ENCODE data around the gene TSSK6. TPM values are rescaled to one million over a fixed set of nuclear protein-coding genes. Genes with fewer than 3 reads are reported as not detected.
A peak's percentile ranks its signal among the peaks of the same experiment; 100 is the strongest.

Gene TSSK6
- total RNA-seq, 1 experiment from 2014 or later = 3.1 TPM

GRCh38 chr19:19508217-19508616, 7.1 kb downstream of the TSSK6 start:
- no TSS peak for BruUV-seq (replicated peaks)

GRCh38 chr19:19507354-19507753, 8.0 kb downstream of the TSSK6 start:
- BruUV-seq (replicated peaks) = no TSS peak
- Mint-ChIP-seq H3K36me3 (ENCODE audit: insufficient read depth, unreplicated experiment) (peaks cover 23% of the 10 kb centered on the region), H3K27me3 (ENCODE audit: unreplicated experiment) (no peaks in the 10 kb centered on the region), H3K9me3 (ENCODE audit: low read depth, unreplicated experiment) (no peaks in the 10 kb centered on the region), H3K4me3 (ENCODE audit: low read depth, unreplicated experiment) (no peak overlapping the region), H3K27ac (ENCODE audit: unreplicated experiment) (no peak overlapping the region), H3K4me1 (ENCODE audit: low read depth, unreplicated experiment) (no peaks in the 10 kb centered on the region)
- no peak for DNase-seq
- TF ChIP-seq CTCF (IDR thresholded peaks at IDR 0.05; ENCODE audit: unreplicated experiment) = no peak
- intact Hi-C loops (cut with micrococcal nuclease; ENCODE audit: unreplicated experiment) = no loop called here
- CTCF ChIA-PET = interaction anchor here (0.6 kb wide), 1 partner anchor 15 kb away, joined by 4 read pairs; no protein-coding TSS in a partner anchor

More at GRCh38 chr19:19508217-19508616, 7.1 kb downstream of the TSSK6 start:
- no peaks in the 10 kb centered on the region for H3K27me3 Mint-ChIP-seq (ENCODE audit: unreplicated experiment)
- H3K27ac Mint-ChIP-seq (ENCODE audit: unreplicated experiment) = no peak overlapping the region
- intact Hi-C loops (cut with micrococcal nuclease; ENCODE audit: unreplicated experiment) = no loop called here
- peaks cover 21% of the 10 kb centered on the region for H3K36me3 Mint-ChIP-seq (ENCODE audit: insufficient read depth, unreplicated experiment)
- TF ChIP-seq CTCF (IDR thresholded peaks at IDR 0.05; ENCODE audit: unreplicated experiment) = no peak
- H3K9me3 Mint-ChIP-seq (ENCODE audit: low read depth, unreplicated experiment) = no peaks in the 10 kb centered on the region
- H3K4me1 Mint-ChIP-seq (ENCODE audit: low read depth, unreplicated experiment) = no peaks in the 10 kb centered on the region
- CTCF ChIA-PET = no interaction called here
- DNase-seq = no peak
- H3K4me3 Mint-ChIP-seq (ENCODE audit: low read depth, unreplicated experiment) = no peak overlapping the region

- intact Hi-C loops (cut with micrococcal nuclease; ENCODE audit: unreplicated experiment) = no loop called here
- no peaks in the 10 kb centered on the region for H3K4me1 Mint-ChIP-seq (ENCODE audit: low read depth, unreplicated experiment)
- BruUV-seq (replicated peaks) = TSS peak; percentile 25
- no peak overlapping the region for H3K27ac Mint-ChIP-seq (ENCODE audit: unreplicated experiment)
- no peak for TF ChIP-seq CTCF (IDR thresholded peaks at IDR 0.05; ENCODE audit: unreplicated experiment)
- H3K27me3 Mint-ChIP-seq (ENCODE audit: unreplicated experiment) = no peaks in the 10 kb centered on the region
- H3K9me3 Mint-ChIP-seq (ENCODE audit: low read depth, unreplicated experiment) = no peaks in the 10 kb centered on the region
- no peak for DNase-seq
- no peak overlapping the region for H3K4me3 Mint-ChIP-seq (ENCODE audit: low read depth, unreplicated experiment)
- CTCF ChIA-PET = interaction anchor here (0.6 kb wide), 1 partner anchor 15 kb away, joined by 4 read pairs; no protein-coding TSS in a partner anchor
- peaks cover 30% of the 10 kb centered on the region for H3K36me3 Mint-ChIP-seq (ENCODE audit: insufficient read depth, unreplicated experiment)
Measured at GRCh38 chr19:19506592-19506991, 8.8 kb downstream of the TSSK6 start.

GRCh38 chr19:19505669-19506326, 9.6 kb downstream of the TSSK6 start:
- CTCF ChIA-PET = no interaction called here
- intact Hi-C loops (cut with micrococcal nuclease; ENCODE audit: unreplicated experiment) = no loop called here
- no peak for TF ChIP-seq CTCF (IDR thresholded peaks at IDR 0.05; ENCODE audit: unreplicated experiment)
- Mint-ChIP-seq H3K4me3 (ENCODE audit: low read depth, unreplicated experiment) (no peak overlapping the region), H3K9me3 (ENCODE audit: low read depth, unreplicated experiment) (no peaks in the 10 kb centered on the region), H3K27ac (ENCODE audit: unreplicated experiment) (no peak overlapping the region), H3K27me3 (ENCODE audit: unreplicated experiment) (no peaks in the 10 kb centered on the region), H3K4me1 (ENCODE audit: low read depth, unreplicated experiment) (no peaks in the 10 kb centered on the region), H3K36me3 (ENCODE audit: insufficient read depth, unreplicated experiment) (peaks cover 38% of the 10 kb centered on the region)
- no peak for DNase-seq
- no TSS peak for BruUV-seq (replicated peaks)
